Fibroblast of pulmonary artery (primary cell): ENCODE data around the gene TM9SF4.
"Not testable (repeated sequence)": the region's sequence is repeated elsewhere in the genome, so short reads cannot be mapped to it uniquely, and the experiment has no call there.

Source experiments
- DNase-seq: peaks from one replicate; pipeline ENCODE4 v3.0.0-alpha.2; 2010; ENCODE audit warnings: low read depth
- H3K4me3 ChIP-seq: replicated peaks from 2 replicates; pipeline ENCODE4 v1.5.1; 2011; ENCODE audit warnings: low read depth, mild to moderate bottlenecking, control low read depth, low read length, moderate library complexity
- CTCF ChIP-seq: IDR thresholded peaks from 2 replicates; pipeline ENCODE4 v1.5.1; 2011; ENCODE audit warnings: mild to moderate bottlenecking, control low read depth, low read length, inconsistent platforms; ENCODE audit errors: missing control alignments

TM9SF4 gene

DNA sequence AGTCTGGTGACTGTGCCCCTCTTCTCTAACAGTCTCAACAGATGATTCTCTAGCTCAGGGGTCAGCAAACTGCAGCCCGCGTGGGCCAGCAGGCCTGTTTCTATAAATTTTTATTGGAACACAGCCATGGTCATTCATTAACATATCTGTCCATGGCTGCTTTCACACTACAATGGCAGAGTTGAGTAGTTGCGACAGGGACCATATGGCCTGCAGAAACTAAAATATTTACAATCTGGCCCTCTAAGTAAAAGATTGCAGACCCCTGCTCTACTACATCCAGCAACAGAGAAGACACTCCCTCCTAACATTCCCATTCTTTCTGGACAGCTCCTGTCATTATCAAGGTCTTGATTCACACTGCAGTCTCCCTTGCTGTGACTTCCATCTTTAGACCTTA is 52.8 kb downstream of the TM9SF4 start:
- TF ChIP-seq CTCF = no peak
- H3K4me3 ChIP-seq = no peak overlapping the region
- DNase-seq = no peak

DNA sequence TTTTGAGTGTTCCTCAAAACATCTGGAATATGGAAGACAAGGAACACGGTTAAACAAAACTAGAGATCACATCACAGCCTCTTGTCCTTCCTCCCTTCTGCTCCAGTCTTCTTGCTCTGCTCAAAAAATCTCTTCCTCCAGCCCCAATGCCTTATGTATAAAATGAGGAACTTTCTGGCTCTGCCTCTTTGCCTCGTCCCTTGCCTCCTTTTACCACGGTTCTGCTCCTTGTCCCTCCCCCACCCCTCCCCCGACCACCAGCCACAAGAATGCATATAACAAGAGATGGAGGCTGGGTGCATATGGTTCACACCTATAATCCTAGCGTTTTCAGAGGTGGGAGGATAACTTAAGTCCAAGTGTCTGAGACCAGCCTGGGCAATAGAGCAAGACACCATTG is 54.4 kb downstream of the TM9SF4 start:
- DNase-seq = no peak
- no peak for TF ChIP-seq CTCF
- H3K4me3 ChIP-seq = no peak overlapping the region

- TF ChIP-seq CTCF = no peak
These were observed 55.6 kb downstream of the TM9SF4 start for GRCh38 chr20:32164984-32165735.

DNA sequence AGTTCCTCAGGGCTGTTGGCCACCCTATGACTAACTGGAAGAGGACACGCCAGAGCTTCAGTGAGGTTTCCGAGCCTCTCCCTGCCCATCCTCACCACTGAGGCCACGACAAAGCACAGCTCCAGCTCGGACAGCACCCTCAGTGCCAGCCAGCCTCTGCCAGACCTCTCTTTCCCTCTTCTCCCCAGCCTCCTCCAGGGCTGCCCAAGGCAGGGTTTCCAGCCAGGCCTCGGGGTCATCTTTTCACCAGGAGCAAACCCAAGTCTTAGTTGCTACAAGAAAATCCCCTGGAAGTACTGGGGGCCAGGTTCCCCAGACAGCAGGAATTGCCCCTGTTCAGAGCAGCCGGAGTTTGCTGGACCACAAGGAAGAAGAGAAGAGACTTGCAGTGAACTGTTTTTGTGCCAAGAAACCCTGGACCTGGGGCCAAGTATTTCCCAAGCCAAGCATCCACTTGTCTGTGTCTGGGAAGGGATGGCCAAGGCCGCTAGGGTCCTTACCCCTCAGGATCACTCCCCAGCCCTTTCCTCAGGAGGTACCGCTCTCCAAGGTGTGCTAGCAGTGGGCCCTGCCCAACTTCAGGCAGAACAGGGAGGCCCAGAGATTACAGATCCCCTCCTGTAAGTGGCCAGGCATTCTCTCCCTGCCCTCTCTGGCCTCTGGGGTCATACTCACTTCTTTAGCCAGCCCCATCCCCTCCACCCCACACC is 56.5 kb downstream of the TM9SF4 start:
- DNase-seq = peak; percentile 63
- TF ChIP-seq CTCF = no peak
- H3K4me3 ChIP-seq = no peak overlapping the region

More at GRCh38 chr20:32164984-32165735, 55.6 kb downstream of the TM9SF4 start:
- no peak overlapping the region for H3K4me3 ChIP-seq
- peak; percentile 94 for DNase-seq

DNA sequence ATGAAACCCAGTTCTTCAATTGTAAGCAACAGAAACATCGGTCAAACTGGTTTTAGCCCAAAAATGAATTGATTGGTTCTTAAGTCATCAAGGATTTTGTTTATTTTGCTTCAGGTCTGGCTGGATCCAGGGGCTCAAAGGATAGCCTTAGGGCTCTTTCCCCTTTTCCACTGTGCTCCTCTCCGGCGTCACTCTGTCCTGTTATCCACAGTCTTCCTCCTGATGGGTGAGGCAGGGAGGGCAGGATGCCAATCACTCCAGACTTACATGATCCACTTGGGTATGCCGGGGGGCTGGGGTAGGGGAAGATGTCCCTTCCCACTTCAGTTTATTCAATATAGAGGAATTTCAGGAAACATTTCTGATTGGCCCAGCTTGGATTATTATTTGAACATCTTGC is 58.0 kb downstream of the TM9SF4 start:
- DNase-seq = no peak
- no peak overlapping the region for H3K4me3 ChIP-seq
- TF ChIP-seq CTCF = no peak

DNA sequence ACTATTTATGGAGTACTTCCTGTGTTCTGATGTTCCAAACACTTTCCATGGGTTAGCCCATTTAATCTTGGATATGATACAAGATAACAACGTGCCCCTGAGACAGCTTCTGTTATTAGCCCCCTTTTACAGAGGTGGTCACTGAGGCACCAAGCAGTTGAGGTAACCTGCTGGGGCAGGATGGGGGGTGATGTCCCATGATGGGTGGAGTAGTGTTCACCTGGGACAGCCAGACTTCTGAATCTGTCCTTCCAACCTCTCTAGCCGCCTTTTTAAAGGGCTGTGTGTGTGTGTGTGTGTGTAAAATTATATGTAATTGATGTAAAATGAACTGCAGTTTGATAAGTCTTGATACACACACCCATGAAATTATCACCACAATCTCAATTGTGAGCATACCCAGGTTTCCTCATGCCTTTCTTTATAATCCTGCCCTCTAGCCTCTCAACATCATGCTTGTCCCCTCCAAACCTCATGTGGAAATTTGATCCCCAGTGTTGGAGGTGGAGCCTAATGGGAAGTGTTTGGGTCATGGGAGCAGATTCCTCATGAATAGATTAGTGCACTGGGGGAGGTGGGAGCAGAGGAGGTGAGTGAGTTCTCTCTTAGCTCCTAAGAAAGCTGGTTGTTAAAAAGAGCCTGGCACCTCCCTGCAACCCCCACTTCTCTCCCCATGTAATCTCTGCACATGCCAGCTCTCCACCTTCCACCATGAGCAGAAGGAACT is 58.8 kb downstream of the TM9SF4 start:
- no peak overlapping the region for H3K4me3 ChIP-seq
- TF ChIP-seq CTCF = no peak
- DNase-seq = peak; percentile 52

GRCh38 chr20:32177696-32178095 is 68.2 kb downstream of the TM9SF4 start:
- not testable (repeated sequence) for DNase-seq, H3K4me3 ChIP-seq
